Measurements from ENCODE around the gene C5orf15.

GRCh38 chr5:133996683-133997252 lies 28.3 kb upstream of the C5orf15 start:
- TF ChIP-seq, protein P1, sequence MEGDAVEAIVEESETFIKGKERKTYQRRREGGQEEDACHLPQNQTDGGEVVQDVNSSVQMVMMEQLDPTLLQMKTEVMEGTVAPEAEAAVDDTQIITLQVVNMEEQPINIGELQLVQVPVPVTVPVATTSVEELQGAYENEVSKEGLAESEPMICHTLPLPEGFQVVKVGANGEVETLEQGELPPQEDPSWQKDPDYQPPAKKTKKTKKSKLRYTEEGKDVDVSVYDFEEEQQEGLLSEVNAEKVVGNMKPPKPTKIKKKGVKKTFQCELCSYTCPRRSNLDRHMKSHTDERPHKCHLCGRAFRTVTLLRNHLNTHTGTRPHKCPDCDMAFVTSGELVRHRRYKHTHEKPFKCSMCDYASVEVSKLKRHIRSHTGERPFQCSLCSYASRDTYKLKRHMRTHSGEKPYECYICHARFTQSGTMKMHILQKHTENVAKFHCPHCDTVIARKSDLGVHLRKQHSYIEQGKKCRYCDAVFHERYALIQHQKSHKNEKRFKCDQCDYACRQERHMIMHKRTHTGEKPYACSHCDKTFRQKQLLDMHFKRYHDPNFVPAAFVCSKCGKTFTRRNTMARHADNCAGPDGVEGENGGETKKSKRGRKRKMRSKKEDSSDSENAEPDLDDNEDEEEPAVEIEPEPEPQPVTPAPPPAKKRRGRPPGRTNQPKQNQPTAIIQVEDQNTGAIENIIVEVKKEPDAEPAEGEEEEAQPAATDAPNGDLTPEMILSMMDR (IDR thresholded peaks at IDR 0.05; ENCODE audit: low read depth, low read length), result peak; percentile 62
- TF ChIP-seq EZH2phosphoT487 (IDR thresholded peaks at IDR 0.05; ENCODE audit: low read depth), result no peak
